Measurements from ENCODE around the gene PMPCA. TPM values are rescaled to one million over a fixed set of nuclear protein-coding genes. Genes with fewer than 3 reads are reported as not detected.

Gene PMPCA
- polyA plus RNA-seq, 1 donor (not counting 4 experiments of a cell fraction or from before 2014, with no cell fraction given) = 85.9 TPM

DNA sequence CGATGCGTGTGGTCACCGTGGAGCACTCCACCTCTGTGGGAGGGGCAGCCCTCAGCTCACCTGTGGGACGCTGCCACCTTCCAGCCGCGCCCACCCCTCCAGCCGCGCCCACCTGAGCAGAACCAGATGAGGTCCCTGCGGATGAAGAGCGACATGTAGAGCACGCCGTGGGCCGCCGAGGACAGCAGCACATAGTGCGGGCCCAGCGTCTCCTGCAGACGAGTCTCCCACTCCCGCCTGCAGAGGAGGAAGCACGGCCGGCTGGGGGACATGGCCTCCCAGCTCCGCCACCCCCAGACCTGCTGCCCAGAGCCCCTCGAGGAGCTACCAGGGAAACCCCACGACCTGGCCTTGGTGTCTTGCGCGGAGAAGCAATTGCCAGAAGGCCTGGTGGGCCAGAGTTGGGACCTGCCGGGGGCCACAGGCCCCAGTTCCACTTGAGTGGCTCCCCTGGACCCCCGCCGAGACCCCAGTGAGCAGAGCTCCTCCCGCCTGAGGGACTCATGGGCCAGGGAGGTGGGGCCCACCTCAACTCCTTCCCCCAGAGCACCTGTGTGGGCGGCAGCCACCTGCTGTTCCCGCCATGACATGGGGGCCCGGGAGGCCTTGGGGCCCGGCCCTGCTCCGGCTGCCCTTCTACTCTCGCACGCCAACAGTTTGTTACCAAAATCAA lies 22.7 kb downstream of the PMPCA start:
- H3K9me1 ChIP-seq (ENCODE audit: control insufficient read depth, extremely low read depth, insufficient read depth, low read length) = peaks cover 2% of the 10 kb centered on the region
- no peak overlapping the region for H3K9ac ChIP-seq (ENCODE audit: control insufficient read depth, extremely low read depth, insufficient read depth, low read length)
- H3K27ac ChIP-seq (ENCODE audit: control insufficient read depth, insufficient read depth, low read length) = no peak overlapping the region
- H3K4me1 ChIP-seq (ENCODE audit: control insufficient read depth, extremely low read depth, insufficient read depth, low read length) = peaks cover 12% of the 10 kb centered on the region
- H3K36me3 ChIP-seq (ENCODE audit: control insufficient read depth in 2 of 2, extremely low read depth in 1 of 2, insufficient read depth in 2 of 2, low read length in 2 of 2) = peaks cover 7 to 25% of the 10 kb centered on the region in 2 experiments
- H3K79me2 ChIP-seq (ENCODE audit: control insufficient read depth, insufficient read depth, low read length) = peaks cover 47% of the 10 kb centered on the region
- dilution Hi-C loops (cut with MboI; ENCODE audit: extremely low pct_ligation_motif_present, low sequenced_read_pairs) = no loop called here
- no peaks in the 10 kb centered on the region for H3K9me3 ChIP-seq (ENCODE audit: control insufficient read depth, low read depth, low read length)
- H3K4me3 ChIP-seq (ENCODE audit: control insufficient read depth in 2 of 3, extremely low read depth in 1 of 3, insufficient read depth in 2 of 3, low read depth in 1 of 3, low read length in 3 of 3) = no peak overlapping the region
- H2AFZ ChIP-seq (ENCODE audit: control insufficient read depth, low read length) = no peak overlapping the region
- peaks cover 8% of the 10 kb centered on the region for H4K20me1 ChIP-seq (ENCODE audit: control insufficient read depth, extremely low read depth, insufficient read depth, low read length)
- no peak overlapping the region for H3K4me2 ChIP-seq (ENCODE audit: control insufficient read depth, extremely low read depth, insufficient read depth, low read depth, low read length)
- DNase-seq (ENCODE audit: low read depth, low spot score) = no peak
- no peaks in the 10 kb centered on the region for H3K27me3 ChIP-seq (ENCODE audit: control insufficient read depth, extremely low read depth, insufficient read depth, low read length)
- FAIRE-seq = no peak
- TF ChIP-seq, protein P1, sequence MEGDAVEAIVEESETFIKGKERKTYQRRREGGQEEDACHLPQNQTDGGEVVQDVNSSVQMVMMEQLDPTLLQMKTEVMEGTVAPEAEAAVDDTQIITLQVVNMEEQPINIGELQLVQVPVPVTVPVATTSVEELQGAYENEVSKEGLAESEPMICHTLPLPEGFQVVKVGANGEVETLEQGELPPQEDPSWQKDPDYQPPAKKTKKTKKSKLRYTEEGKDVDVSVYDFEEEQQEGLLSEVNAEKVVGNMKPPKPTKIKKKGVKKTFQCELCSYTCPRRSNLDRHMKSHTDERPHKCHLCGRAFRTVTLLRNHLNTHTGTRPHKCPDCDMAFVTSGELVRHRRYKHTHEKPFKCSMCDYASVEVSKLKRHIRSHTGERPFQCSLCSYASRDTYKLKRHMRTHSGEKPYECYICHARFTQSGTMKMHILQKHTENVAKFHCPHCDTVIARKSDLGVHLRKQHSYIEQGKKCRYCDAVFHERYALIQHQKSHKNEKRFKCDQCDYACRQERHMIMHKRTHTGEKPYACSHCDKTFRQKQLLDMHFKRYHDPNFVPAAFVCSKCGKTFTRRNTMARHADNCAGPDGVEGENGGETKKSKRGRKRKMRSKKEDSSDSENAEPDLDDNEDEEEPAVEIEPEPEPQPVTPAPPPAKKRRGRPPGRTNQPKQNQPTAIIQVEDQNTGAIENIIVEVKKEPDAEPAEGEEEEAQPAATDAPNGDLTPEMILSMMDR (optimal IDR thresholded peaks at IDR 0.05 in 1 of 3, IDR thresholded peaks at IDR 0.05 in 1 of 3, conservative IDR thresholded peaks at IDR 0.05 in 1 of 3; ENCODE audit: extremely low read depth in 1 of 3, insufficient read depth in 2 of 3, low read length in 3 of 3) = no peak
- TF ChIP-seq EZH2 (IDR thresholded peaks at IDR 0.05; ENCODE audit: low read length) = no peak

DNA sequence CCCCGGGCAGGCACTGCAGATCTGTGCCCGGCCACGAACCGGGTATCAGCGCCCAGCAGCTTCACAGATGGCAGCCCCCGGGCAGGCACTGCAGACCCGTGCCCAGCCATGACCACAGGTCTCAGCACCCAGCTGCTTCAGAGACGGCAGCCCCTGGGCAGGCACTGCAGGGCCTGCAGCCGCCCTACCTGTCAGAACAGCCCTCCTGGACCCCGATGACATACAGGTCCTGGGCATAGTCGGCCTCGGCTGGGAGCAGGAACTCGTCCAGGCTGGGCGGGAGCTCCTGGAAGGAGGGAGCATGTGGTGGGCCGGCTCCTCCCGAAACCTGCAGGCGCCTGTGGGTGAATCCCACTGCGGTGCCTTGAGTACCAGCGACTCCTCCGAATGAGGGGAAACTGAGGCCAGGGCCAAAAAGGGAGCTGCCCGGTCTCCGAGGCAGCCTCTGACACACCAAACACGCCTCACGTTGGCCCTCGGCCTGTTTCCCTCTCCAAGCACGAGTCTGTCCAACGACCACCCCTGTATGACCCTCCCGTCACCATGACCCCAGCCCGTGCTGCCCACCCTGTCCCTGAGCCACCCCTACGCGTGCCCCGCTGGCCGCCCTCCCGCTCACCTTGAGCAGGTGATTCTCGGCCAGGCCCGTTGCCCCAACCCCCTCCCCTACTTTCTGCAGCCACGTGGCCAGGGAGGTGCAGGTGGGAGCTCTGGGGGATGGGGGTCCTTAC lies 23.6 kb downstream of the PMPCA start:
- no peak for DNase-seq (ENCODE audit: low read depth, low spot score)
- no peaks in the 10 kb centered on the region for H3K9me3 ChIP-seq (ENCODE audit: control insufficient read depth, low read depth, low read length)
- H2AFZ ChIP-seq (ENCODE audit: control insufficient read depth, low read length) = no peak overlapping the region
- no peak overlapping the region for H3K4me3 ChIP-seq (ENCODE audit: control insufficient read depth in 2 of 3, extremely low read depth in 1 of 3, insufficient read depth in 2 of 3, low read depth in 1 of 3, low read length in 3 of 3)
- peaks cover 2% of the 10 kb centered on the region for H3K9me1 ChIP-seq (ENCODE audit: control insufficient read depth, extremely low read depth, insufficient read depth, low read length)
- no peak overlapping the region for H3K27ac ChIP-seq (ENCODE audit: control insufficient read depth, insufficient read depth, low read length)
- H3K27me3 ChIP-seq (ENCODE audit: control insufficient read depth, extremely low read depth, insufficient read depth, low read length) = no peaks in the 10 kb centered on the region
- peaks cover 8% of the 10 kb centered on the region for H4K20me1 ChIP-seq (ENCODE audit: control insufficient read depth, extremely low read depth, insufficient read depth, low read length)
- no peak overlapping the region for H3K4me2 ChIP-seq (ENCODE audit: control insufficient read depth, extremely low read depth, insufficient read depth, low read depth, low read length)
- no peak overlapping the region for H3K9ac ChIP-seq (ENCODE audit: control insufficient read depth, extremely low read depth, insufficient read depth, low read length)
- peaks cover 55% of the 10 kb centered on the region for H3K79me2 ChIP-seq (ENCODE audit: control insufficient read depth, insufficient read depth, low read length)
- H3K4me1 ChIP-seq (ENCODE audit: control insufficient read depth, extremely low read depth, insufficient read depth, low read length) = peaks cover 12% of the 10 kb centered on the region
- dilution Hi-C loops (cut with MboI; ENCODE audit: extremely low pct_ligation_motif_present, low sequenced_read_pairs) = no loop called here
- FAIRE-seq = no peak
- peaks cover 4 to 25% of the 10 kb centered on the region in 2 experiments for H3K36me3 ChIP-seq (ENCODE audit: control insufficient read depth in 2 of 2, extremely low read depth in 1 of 2, insufficient read depth in 2 of 2, low read length in 2 of 2)
- TF ChIP-seq, protein P1 (optimal IDR thresholded peaks at IDR 0.05 in 1 of 3, IDR thresholded peaks at IDR 0.05 in 1 of 3, conservative IDR thresholded peaks at IDR 0.05 in 1 of 3; ENCODE audit: extremely low read depth in 1 of 3, insufficient read depth in 2 of 3, low read length in 3 of 3) = no peak
- no peak for TF ChIP-seq EZH2 (IDR thresholded peaks at IDR 0.05; ENCODE audit: low read length)

All from keratinocyte (primary cell).